ENCODE results near the gene URM1. TPM values are rescaled to one million over a fixed set of nuclear protein-coding genes. Genes with fewer than 3 reads are reported as not detected.

The URM1 gene
- total and polyA plus RNA-seq, 2 donors: 37.9 to 46.7 TPM

- DNase-seq (ENCODE audit: low read depth in 6 of 9, low spot score in 9 of 9): no peak
- H3K36me3 ChIP-seq (ENCODE audit: control insufficient read depth in 2 of 2, insufficient read depth in 2 of 2, low read length in 1 of 2): peaks cover 7 to 8% of the 10 kb centered on the region in 2 donors
- no peaks in the 10 kb centered on the region for H3K27me3 ChIP-seq (ENCODE audit: control insufficient read depth in 2 of 2, insufficient read depth in 1 of 2, low read length in 1 of 2)
- no peak overlapping the region for H3K27ac ChIP-seq (ENCODE audit: low read depth in 1 of 2, low read length in 1 of 2)
- no peaks in the 10 kb centered on the region for H3K9me3 ChIP-seq (ENCODE audit: control insufficient read depth in 2 of 2, insufficient read depth in 1 of 2, low read length in 1 of 2)
- no peak overlapping the region for H3K4me3 ChIP-seq (ENCODE audit: low read length in 2 of 2)
- H3K4me1 ChIP-seq (ENCODE audit: control insufficient read depth in 2 of 2, insufficient read depth in 2 of 2, low read length in 2 of 2): peaks cover 13 to 27% of the 10 kb centered on the region in 2 donors
- WGBS: 78% methylated on average over 14 of the region's 14 CpGs
Measured at GRCh38 chr9:128361296-128361985, 9.7 kb upstream of the URM1 start.

- Histone ChIP-seq H3K9me3 (ENCODE audit: control insufficient read depth in 2 of 2, insufficient read depth in 1 of 2, low read length in 1 of 2) (no peaks in the 10 kb centered on the region), H3K27me3 (ENCODE audit: control insufficient read depth in 2 of 2, insufficient read depth in 1 of 2, low read length in 1 of 2) (no peaks in the 10 kb centered on the region), H3K36me3 (ENCODE audit: control insufficient read depth in 2 of 2, insufficient read depth in 2 of 2, low read length in 1 of 2) (peaks cover 7 to 8% of the 10 kb centered on the region in 2 donors), H3K27ac (ENCODE audit: low read depth in 1 of 2, low read length in 1 of 2) (no peak overlapping the region), H3K4me3 (ENCODE audit: low read length in 2 of 2) (peak overlapping the region; percentile 32 to 48), H3K4me1 (ENCODE audit: control insufficient read depth in 2 of 2, insufficient read depth in 2 of 2, low read length in 2 of 2) (peaks cover 13 to 27% of the 10 kb centered on the region in 2 donors)
- DNase-seq (ENCODE audit: low read depth in 6 of 9, low spot score in 9 of 9): peak in 7 of 9 donors; percentile 30 to 78 (median 51)
- 16% methylated on average over 20 of the region's 20 CpGs for WGBS
Measured at GRCh38 chr9:128361986-128362646, 9.1 kb upstream of the URM1 start.

DNA sequence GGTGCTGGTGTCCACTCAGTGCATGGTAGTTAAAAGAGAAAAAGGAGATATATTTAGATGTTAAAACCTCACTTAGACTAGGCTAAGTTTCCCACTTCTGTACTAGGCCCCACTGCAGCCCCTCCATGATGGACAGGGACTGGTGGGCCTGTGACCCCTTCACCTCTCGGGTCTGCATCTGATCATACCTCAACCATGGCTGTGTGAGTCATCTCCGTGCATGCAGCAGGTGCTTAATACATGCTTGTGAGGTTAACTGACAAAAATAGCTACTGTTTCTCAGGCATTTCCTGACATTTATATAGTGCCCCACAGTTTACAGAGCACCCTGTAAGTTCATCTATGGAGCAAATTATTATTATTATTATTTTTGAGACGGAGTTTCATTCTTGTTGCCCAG, 8.4 kb upstream of the URM1 start:
- H3K4me1 ChIP-seq (ENCODE audit: control insufficient read depth in 2 of 2, insufficient read depth in 2 of 2, low read length in 2 of 2): peaks cover 13 to 27% of the 10 kb centered on the region in 2 donors
- DNase-seq (ENCODE audit: low read depth in 6 of 9, low spot score in 9 of 9): no peak
- no peak overlapping the region for H3K27ac ChIP-seq (ENCODE audit: low read depth in 1 of 2, low read length in 1 of 2)
- H3K4me3 ChIP-seq (ENCODE audit: low read length in 2 of 2): no peak overlapping the region
- H3K27me3 ChIP-seq (ENCODE audit: control insufficient read depth in 2 of 2, insufficient read depth in 1 of 2, low read length in 1 of 2): no peaks in the 10 kb centered on the region
- H3K9me3 ChIP-seq (ENCODE audit: control insufficient read depth in 2 of 2, insufficient read depth in 1 of 2, low read length in 1 of 2): no peaks in the 10 kb centered on the region
- H3K36me3 ChIP-seq (ENCODE audit: control insufficient read depth in 2 of 2, insufficient read depth in 2 of 2, low read length in 1 of 2): peaks cover 4 to 7% of the 10 kb centered on the region in 2 donors
- 96% methylated on average over 3 of the region's 3 CpGs for WGBS

DNA sequence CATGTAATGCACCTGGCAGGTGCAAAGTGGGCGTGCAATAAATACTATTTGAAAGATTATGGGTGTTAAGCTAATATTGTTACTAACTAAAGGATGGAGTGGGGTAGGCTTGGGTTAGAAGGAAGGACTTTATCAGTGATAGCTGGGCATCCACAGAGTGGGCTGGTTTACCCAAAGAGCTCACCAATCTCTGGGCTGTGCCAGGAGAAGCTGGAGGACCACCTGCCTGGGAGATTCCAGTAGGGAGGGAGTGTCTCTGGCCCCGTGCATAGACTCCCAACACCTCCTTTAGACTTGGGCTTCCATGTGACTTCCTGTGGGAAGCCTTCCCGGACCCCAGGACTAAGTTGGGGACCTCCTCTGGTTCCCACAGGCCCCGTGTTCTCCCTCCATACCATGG, 5.6 kb upstream of the URM1 start:
- 91% methylated on average over 4 of the region's 4 CpGs for WGBS
- H3K27ac ChIP-seq (ENCODE audit: low read depth in 1 of 2, low read length in 1 of 2): peak overlapping the region in 1 of 2 donors; percentile 76
- no peaks in the 10 kb centered on the region for H3K36me3 ChIP-seq (ENCODE audit: control insufficient read depth in 2 of 2, insufficient read depth in 2 of 2, low read length in 1 of 2)
- no peaks in the 10 kb centered on the region for H3K27me3 ChIP-seq (ENCODE audit: control insufficient read depth in 2 of 2, insufficient read depth in 1 of 2, low read length in 1 of 2)
- no peaks in the 10 kb centered on the region for H3K9me3 ChIP-seq (ENCODE audit: control insufficient read depth in 2 of 2, insufficient read depth in 1 of 2, low read length in 1 of 2)
- peaks cover 16 to 31% of the 10 kb centered on the region in 2 donors for H3K4me1 ChIP-seq (ENCODE audit: control insufficient read depth in 2 of 2, insufficient read depth in 2 of 2, low read length in 2 of 2)
- H3K4me3 ChIP-seq (ENCODE audit: low read length in 2 of 2): peak overlapping the region in 1 of 2 donors; percentile 28
- DNase-seq (ENCODE audit: low read depth in 6 of 9, low spot score in 9 of 9): no peak

DNA sequence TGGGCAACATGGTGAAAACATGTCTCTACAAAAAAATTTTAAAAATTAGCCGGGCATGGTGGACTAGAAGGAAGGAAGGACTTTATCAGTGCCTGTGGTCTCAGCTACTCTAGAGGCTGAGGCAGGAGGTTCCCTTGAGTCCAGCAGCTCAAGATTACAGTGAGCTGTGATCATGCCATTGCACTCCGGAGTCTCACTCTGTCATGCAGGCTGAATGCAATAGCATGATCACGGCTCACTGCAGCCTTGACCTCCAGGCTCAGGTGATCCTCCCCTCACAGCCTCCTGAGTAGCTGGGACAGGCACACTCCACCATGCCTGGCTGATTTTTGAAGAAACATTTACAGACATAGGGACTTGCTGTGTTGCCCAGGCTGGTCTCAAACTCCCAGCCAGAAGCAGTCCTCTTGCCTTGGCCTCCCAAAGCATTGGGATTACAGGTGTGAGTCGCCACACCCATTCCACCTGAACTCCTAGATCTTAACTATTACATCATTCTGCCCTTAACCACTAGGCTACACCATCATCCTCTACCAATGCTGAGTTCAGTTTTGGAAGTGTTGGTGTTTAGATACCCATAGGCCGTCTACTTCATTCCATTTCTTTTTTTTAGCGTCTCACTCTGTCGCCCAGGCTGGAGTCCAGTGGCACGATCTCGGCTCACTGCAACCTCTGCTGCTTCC, 2.0 kb upstream of the URM1 start:
- peaks cover 24 to 35% of the 10 kb centered on the region in 2 donors for H3K4me1 ChIP-seq (ENCODE audit: control insufficient read depth in 2 of 2, insufficient read depth in 2 of 2, low read length in 2 of 2)
- no peak for DNase-seq (ENCODE audit: low read depth in 6 of 9, low spot score in 9 of 9)
- over 99% methylated on average over 9 of the region's 9 CpGs for WGBS
- H3K27ac ChIP-seq (ENCODE audit: low read depth in 1 of 2, low read length in 1 of 2): no peak overlapping the region
- peaks cover 0 to 5% of the 10 kb centered on the region in 2 donors for H3K36me3 ChIP-seq (ENCODE audit: control insufficient read depth in 2 of 2, insufficient read depth in 2 of 2, low read length in 1 of 2)
- no peaks in the 10 kb centered on the region for H3K27me3 ChIP-seq (ENCODE audit: control insufficient read depth in 2 of 2, insufficient read depth in 1 of 2, low read length in 1 of 2)
- no peak overlapping the region for H3K4me3 ChIP-seq (ENCODE audit: low read length in 2 of 2)
- peaks cover 0 to 6% of the 10 kb centered on the region in 2 donors for H3K9me3 ChIP-seq (ENCODE audit: control insufficient read depth in 2 of 2, insufficient read depth in 1 of 2, low read length in 1 of 2)

GRCh38 chr9:128370367-128370751, 815 bp upstream of the URM1 start:
- Histone ChIP-seq H3K27me3 (ENCODE audit: control insufficient read depth in 2 of 2, insufficient read depth in 1 of 2, low read length in 1 of 2) (no peaks in the 10 kb centered on the region), H3K36me3 (ENCODE audit: control insufficient read depth in 2 of 2, insufficient read depth in 2 of 2, low read length in 1 of 2) (peaks cover 8 to 14% of the 10 kb centered on the region in 2 donors), H3K4me3 (ENCODE audit: low read length in 2 of 2) (peak overlapping the region; percentile 64 to 95), H3K27ac (ENCODE audit: low read depth in 1 of 2, low read length in 1 of 2) (peak overlapping the region; percentile 90 to 92), H3K4me1 (ENCODE audit: control insufficient read depth in 2 of 2, insufficient read depth in 2 of 2, low read length in 2 of 2) (peaks cover 14 to 24% of the 10 kb centered on the region in 2 donors), H3K9me3 (ENCODE audit: control insufficient read depth in 2 of 2, insufficient read depth in 1 of 2, low read length in 1 of 2) (peaks cover 0 to 6% of the 10 kb centered on the region in 2 donors)
- no peak for DNase-seq (ENCODE audit: low read depth in 6 of 9, low spot score in 9 of 9)

- peaks cover 10 to 20% of the 10 kb centered on the region in 2 donors for H3K4me1 ChIP-seq (ENCODE audit: control insufficient read depth in 2 of 2, insufficient read depth in 2 of 2, low read length in 2 of 2)
- H3K36me3 ChIP-seq (ENCODE audit: control insufficient read depth in 2 of 2, insufficient read depth in 2 of 2, low read length in 1 of 2): peaks cover 12 to 14% of the 10 kb centered on the region in 2 donors
- H3K4me3 ChIP-seq (ENCODE audit: low read length in 2 of 2): peak overlapping the region; percentile 64 to 95
- under 1% methylated on average over 10 of the region's 10 CpGs for WGBS
- H3K27ac ChIP-seq (ENCODE audit: low read depth in 1 of 2, low read length in 1 of 2): peak overlapping the region; percentile 72 to 82
- H3K27me3 ChIP-seq (ENCODE audit: control insufficient read depth in 2 of 2, insufficient read depth in 1 of 2, low read length in 1 of 2): no peaks in the 10 kb centered on the region
- peaks cover 0 to 6% of the 10 kb centered on the region in 2 donors for H3K9me3 ChIP-seq (ENCODE audit: control insufficient read depth in 2 of 2, insufficient read depth in 1 of 2, low read length in 1 of 2)
- DNase-seq (ENCODE audit: low read depth in 6 of 9, low spot score in 9 of 9): no peak
Measured at GRCh38 chr9:128371630-128372117, 500 bp downstream of the URM1 start.

DNA sequence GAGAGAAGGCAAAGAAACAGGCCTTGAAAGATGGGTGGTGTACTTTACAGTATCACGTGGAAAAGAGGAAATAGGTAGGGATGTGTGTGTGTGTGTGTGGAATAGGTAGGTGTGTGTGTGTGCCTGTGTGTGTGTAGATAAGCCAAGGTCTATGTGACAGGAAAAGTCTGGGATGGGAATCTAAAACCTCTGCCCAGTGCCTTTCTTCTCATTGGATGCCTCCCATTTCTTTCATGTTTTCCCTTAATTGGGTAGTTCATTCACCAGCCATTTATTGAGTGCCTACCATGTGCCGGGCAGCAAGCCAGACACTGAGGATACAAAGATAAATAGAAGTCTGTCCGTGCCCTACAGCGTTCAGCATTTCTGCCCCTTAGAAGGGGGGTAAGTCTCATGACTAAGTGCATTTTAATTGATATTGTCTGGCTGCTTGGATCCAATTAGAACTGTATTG, 1.0 kb downstream of the URM1 start:
- peak overlapping the region; percentile 64 to 95 for H3K4me3 ChIP-seq (ENCODE audit: low read length in 2 of 2)
- 31% methylated on average over 4 of the region's 4 CpGs for WGBS
- no peak for DNase-seq (ENCODE audit: low read depth in 6 of 9, low spot score in 9 of 9)
- H3K9me3 ChIP-seq (ENCODE audit: control insufficient read depth in 2 of 2, insufficient read depth in 1 of 2, low read length in 1 of 2): peaks cover 0 to 6% of the 10 kb centered on the region in 2 donors
- peaks cover 10 to 20% of the 10 kb centered on the region in 2 donors for H3K4me1 ChIP-seq (ENCODE audit: control insufficient read depth in 2 of 2, insufficient read depth in 2 of 2, low read length in 2 of 2)
- no peak overlapping the region for H3K27ac ChIP-seq (ENCODE audit: low read depth in 1 of 2, low read length in 1 of 2)
- peaks cover 12 to 14% of the 10 kb centered on the region in 2 donors for H3K36me3 ChIP-seq (ENCODE audit: control insufficient read depth in 2 of 2, insufficient read depth in 2 of 2, low read length in 1 of 2)
- H3K27me3 ChIP-seq (ENCODE audit: control insufficient read depth in 2 of 2, insufficient read depth in 1 of 2, low read length in 1 of 2): no peaks in the 10 kb centered on the region
